Measurements from ENCODE around the gene RAB3C.

The RAB3C gene

GRCh38 chr5:58606064-58606463, 23.2 kb downstream of the RAB3C start:
- no peak for DNase-seq

DNA sequence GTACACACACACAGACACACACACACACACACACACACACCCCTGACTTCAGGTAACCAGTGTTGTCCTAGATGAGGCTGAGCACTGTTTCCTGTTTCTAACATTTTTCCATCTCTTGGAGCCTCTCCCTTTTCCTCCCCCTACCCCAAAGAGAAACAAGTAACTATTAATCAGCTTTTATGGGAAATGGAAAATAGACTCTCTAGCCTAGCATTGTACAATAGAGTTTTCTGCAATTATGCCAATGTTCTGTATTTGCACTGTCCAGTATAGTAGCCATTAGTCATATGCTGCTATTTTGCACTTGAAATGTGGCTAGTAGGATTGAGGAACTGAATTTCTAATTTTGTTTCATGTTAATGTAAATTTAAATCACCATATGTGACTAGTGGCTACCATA, 33.1 kb downstream of the RAB3C start:
- no peak for DNase-seq

- DNase-seq, result no peak
These were observed 34.4 kb downstream of the RAB3C start for GRCh38 chr5:58617241-58617640.

- DNase-seq, result no peak
These were observed 37.5 kb downstream of the RAB3C start for GRCh38 chr5:58620336-58620735.

- no peak for DNase-seq
These were observed 40.3 kb downstream of the RAB3C start for GRCh38 chr5:58622936-58623871.

GRCh38 chr5:58628626-58629025, 45.8 kb downstream of the RAB3C start:
- DNase-seq, result no peak

DNA sequence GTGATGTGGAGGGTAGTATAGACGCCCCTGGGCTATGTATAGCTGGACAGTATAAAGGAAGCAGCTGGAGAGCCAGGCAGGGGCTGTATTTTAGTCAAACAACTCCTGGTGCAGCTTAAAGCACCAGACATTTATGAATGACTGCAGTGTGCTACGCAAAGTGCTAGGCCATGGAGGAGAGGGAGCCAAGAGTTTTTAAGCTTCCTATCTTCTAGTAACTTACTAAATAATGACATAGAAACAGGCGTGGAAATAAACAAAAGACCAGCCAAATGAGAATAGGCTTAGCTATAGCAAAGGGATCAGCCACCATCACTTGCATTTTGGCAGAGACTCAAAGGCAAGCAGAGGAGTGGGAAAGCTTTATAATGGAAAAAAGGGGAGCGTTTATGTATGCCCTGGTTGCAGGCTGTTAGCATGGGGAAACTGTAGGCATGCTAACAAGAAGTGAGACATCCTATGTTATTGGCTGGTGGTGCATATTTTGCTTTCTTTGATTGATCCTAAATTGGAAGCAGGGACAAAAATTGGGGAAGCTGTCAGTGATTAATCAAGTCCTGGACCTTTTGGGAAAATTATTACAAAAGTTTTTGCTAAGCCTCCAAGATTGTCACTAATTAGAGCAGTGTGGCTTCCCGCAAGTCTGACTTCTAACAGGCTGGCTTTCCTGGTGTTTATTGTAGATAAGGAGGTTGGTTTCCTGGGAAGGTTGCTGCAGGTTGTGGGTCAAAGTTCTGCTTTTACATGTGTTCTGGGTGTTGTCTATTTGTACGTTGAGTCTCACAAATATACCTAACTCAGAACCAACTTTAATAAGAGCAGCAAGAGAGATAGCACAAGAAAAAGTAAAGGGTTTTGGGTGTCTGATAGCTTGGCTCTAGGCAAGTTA, 46.6 kb downstream of the RAB3C start:
- DNase-seq, result no peak

DNA sequence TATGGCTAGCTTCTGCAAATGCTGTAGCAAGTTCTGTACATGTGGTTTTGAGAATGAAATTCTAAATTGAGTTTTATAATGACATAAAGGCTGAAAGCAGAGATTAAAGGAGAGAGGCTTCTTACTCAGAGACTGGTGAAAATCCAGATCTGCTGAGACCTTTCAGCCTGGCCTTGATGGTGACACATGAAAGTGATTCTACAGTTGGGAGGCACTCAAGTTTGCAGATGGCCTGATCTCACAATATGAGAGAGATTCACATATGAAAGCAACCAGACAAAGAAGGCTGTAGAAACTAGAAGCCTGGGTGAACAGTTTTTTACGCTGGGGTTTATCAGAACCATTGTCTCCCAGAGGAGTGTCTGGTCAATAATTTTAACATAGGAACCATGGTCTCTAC, 49.0 kb downstream of the RAB3C start:
- DNase-seq, result no peak

DNA sequence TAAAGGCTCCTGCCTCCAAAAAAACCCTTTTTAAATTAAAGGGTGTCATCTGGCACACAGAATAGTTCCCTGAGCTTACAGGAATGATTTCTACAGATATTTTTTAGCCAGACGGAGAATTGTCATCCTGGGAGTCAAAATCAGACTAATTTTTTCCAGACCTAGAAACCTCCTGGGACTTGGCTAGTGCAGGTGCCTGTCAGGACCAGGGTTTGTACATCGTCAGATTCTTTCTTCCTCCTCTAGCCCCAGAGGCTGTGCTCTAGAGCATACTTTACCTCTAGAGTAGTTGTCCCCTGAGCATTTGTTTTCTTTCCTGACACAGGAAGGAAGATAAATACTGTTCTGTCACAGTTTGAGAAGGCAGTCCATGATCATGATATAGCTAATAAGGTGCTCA, 52.5 kb downstream of the RAB3C start:
- no peak for DNase-seq

DNA sequence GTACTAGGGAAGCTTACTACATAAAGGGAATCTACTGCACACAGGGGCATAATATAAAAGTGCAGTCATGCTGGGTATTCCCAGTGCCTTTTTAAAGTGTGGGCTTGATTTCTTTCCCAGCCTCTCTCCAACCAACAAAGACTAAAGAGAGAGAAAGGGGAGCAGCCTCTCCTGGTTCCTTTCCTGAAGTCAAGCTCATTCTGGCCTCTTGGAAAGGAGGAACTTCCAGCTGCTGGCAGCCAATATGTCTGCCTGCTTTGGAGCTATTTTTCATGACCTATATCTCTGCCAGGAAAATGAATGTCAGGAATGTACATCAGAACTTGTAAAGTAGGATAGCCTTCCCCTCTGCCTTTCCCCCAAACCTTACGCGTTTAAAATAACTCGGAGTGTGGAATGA, 57.1 kb downstream of the RAB3C start:
- DNase-seq, result no peak

- DNase-seq, result no peak
These were observed 58.7 kb downstream of the RAB3C start for GRCh38 chr5:58641533-58641932.

- DNase-seq, result no peak
These were observed 66.0 kb downstream of the RAB3C start for GRCh38 chr5:58648846-58649245.

- no peak for DNase-seq
These were observed 66.8 kb downstream of the RAB3C start for GRCh38 chr5:58649716-58650115.

GRCh38 chr5:58653521-58653920, 70.6 kb downstream of the RAB3C start:
- DNase-seq, result no peak

DNA sequence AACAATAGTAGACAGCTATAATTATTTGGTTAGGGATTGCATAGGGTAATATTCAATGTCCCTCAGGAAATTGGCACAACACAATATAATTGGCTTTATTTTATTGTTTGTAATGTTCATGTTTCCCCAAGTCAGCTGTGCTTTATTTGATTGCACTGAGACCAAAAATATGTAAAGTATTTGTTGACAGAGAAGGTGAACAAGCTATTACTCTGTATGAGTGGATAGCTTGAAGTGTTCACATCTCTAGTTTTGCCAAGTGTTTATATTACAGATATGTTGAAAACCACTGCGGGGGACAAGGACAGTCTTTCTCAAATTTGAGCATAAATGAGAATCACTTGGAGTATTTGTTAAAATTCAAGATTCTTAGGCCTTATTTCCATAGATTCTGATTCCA, 83.3 kb downstream of the RAB3C start:
- no peak for DNase-seq

GRCh38 chr5:58666598-58667581, 84.0 kb downstream of the RAB3C start:
- no peak for DNase-seq

- peak; percentile 8 for DNase-seq
These were observed 87.7 kb downstream of the RAB3C start for GRCh38 chr5:58670582-58670981.

- DNase-seq, result no peak
These were observed 88.3 kb downstream of the RAB3C start for GRCh38 chr5:58671155-58671554.

DNA sequence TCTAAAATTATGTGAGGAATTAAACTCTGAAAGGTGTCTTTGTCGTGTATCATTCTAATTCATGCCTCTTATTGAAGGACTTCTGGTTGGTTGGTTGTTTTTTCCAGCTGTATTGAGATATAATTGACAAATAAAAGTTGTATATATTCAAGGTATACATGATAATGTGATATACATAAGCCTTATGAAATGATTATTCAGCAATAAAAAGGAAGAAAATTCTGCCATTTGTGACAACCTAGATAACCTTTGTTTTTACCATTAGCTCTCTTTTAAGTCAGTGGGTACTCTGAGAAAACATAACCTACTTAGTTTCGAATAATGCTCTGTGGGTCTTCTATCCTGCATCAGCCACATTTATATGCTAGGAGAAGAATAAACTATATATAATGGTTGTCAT, 89.6 kb downstream of the RAB3C start:
- no peak for DNase-seq

- no peak for DNase-seq
These were observed 91.2 kb downstream of the RAB3C start for GRCh38 chr5:58674070-58674469.

GRCh38 chr5:58674711-58675110, 91.8 kb downstream of the RAB3C start:
- no peak for DNase-seq

- no peak for DNase-seq
These were observed 92.5 kb downstream of the RAB3C start for GRCh38 chr5:58675341-58675740.

DNA sequence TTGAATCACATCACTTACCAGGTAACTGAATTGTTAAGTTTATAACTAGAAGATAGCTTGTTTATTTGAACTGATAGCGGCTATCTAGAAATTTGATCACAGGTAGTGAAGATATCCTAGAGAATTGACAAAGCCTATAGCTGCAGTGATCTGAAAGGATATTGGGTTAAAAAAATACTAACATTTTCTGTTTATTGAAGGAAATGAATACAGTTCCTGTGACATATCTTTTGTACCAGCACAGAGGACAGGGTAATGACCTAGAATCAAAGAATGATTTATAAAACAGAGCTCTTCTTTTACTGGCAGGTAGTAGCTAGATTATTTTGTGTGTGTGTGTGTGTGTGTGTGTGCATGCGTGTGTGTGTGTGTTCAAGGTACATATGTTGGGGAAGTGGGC, 94.8 kb downstream of the RAB3C start:
- DNase-seq, result no peak
